ENCODE results near the gene MINDY4.

The MINDY4 gene

GRCh38 chr7:30937416-30937815 is 166.2 kb downstream of the MINDY4 start:
- Histone ChIP-seq H3K9me3 (ENCODE audit: control insufficient read depth, insufficient read depth, low read length) (no peaks in the 10 kb centered on the region), H3K4me1 (ENCODE audit: control insufficient read depth, insufficient read depth, low read length) (peaks cover 9% of the 10 kb centered on the region; the same call in 1 of the 2 replicates), H3K27ac (ENCODE audit: low read depth, low read length) (no peak overlapping the region), H3K4me3 (ENCODE audit: low read depth, low read length) (no peak overlapping the region), H3K36me3 (ENCODE audit: control insufficient read depth, insufficient read depth, low read length) (no peaks in the 10 kb centered on the region), H3K27me3 (ENCODE audit: control insufficient read depth, insufficient read depth, low read length) (peaks cover 4% of the 10 kb centered on the region; the same call in 1 of the 2 replicates), H3K9ac (ENCODE audit: low read depth, low read length) (no peak overlapping the region)

DNA sequence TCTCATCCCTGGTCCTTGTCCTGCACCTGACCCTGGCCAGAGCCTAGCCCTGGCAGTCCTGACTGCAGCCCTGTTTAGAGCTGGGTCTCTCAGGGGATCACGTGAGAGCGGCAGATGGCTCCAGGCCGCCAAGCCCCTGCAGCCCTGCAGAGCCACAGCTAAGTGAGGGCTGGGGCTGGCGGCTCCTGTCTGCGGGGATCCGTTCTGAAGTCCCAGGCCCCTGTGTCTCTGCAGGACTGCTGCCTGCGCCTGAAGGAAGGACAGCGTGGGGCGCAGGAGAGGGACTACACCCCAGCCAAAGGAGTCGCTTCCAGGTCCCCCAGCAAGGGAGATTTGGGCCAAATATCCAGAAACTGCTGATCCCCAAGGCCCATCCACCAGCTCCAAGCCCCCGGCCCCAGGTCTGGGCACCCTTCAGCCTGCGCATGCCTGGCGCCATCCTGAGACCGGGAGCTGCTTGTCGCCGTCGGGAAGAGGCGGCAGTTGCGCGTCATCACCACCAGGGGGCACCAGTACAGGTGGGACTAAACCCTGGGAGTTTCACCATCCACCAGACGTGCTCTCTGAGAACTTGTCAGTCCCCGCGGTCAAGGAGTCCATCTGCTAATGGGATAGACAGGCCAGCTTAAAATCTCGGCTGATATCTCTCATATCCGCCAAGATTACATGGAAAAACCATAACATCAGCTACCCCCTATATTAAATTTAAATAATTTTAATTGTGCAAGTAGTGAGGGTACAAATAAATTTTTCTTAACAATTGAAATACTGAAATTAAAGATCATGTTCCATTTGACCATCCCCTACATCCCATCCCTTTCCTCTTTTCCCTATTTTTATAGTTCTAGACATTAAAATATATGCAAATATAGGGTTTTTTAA is 167.5 kb downstream of the MINDY4 start:
- no peaks in the 10 kb centered on the region for H3K36me3 ChIP-seq (ENCODE audit: control insufficient read depth, insufficient read depth, low read length)
- H3K4me1 ChIP-seq (ENCODE audit: control insufficient read depth, insufficient read depth, low read length): peaks cover 4% of the 10 kb centered on the region; the same call in 1 of the 2 replicates
- no peaks in the 10 kb centered on the region for H3K9me3 ChIP-seq (ENCODE audit: control insufficient read depth, insufficient read depth, low read length)
- H3K9ac ChIP-seq (ENCODE audit: low read depth, low read length): peak overlapping the region; percentile 53
- H3K27ac ChIP-seq (ENCODE audit: low read depth, low read length): peak overlapping the region; percentile 69
- peaks cover 4% of the 10 kb centered on the region; the same call in 1 of the 2 replicates for H3K27me3 ChIP-seq (ENCODE audit: control insufficient read depth, insufficient read depth, low read length)
- peak overlapping the region; percentile 58 for H3K4me3 ChIP-seq (ENCODE audit: low read depth, low read length)

- no peak overlapping the region for H3K27ac ChIP-seq (ENCODE audit: low read depth, low read length)
- H3K4me1 ChIP-seq (ENCODE audit: control insufficient read depth, insufficient read depth, low read length): no peaks in the 10 kb centered on the region
- no peaks in the 10 kb centered on the region; the same call in 1 of the 2 replicates for H3K9me3 ChIP-seq (ENCODE audit: control insufficient read depth, insufficient read depth, low read length)
- no peak overlapping the region for H3K4me3 ChIP-seq (ENCODE audit: low read depth, low read length)
- H3K36me3 ChIP-seq (ENCODE audit: control insufficient read depth, insufficient read depth, low read length): no peaks in the 10 kb centered on the region
- H3K27me3 ChIP-seq (ENCODE audit: control insufficient read depth, insufficient read depth, low read length): no peaks in the 10 kb centered on the region; the same call in 1 of the 2 replicates
- no peak overlapping the region for H3K9ac ChIP-seq (ENCODE audit: low read depth, low read length)
These were observed 170.5 kb downstream of the MINDY4 start for GRCh38 chr7:30941582-30942323.
